K562 (cell line): Measurements from ENCODE around the gene ARHGAP12. TPM values are rescaled to one million over a fixed set of nuclear protein-coding genes. Genes with fewer than 3 reads are reported as not detected.
A peak's percentile ranks its signal among the peaks of the same experiment; 100 is the strongest.

ENCODE experiments used
- ASH1L ChIP-seq: fragments of 450-650 bp; IDR thresholded peaks from 2 replicates; pipeline ENCODE4 v1.6.1; 2018; ENCODE audit warnings: borderline replicate concordance, mild to moderate bottlenecking, low read depth; ENCODE audit not compliant: partially characterized antibody
- CBX1 ChIP-seq: sonication (generic); IDR thresholded peaks from 2 replicates; pipeline ENCODE4 v1.6.1; 2016; ENCODE audit warnings: antibody characterized with exemption, low read depth, mild to moderate bottlenecking
- CHD2 ChIP-seq: IDR thresholded peaks from 2 replicates; pipeline ENCODE4 v1.6.1; 2011; ENCODE audit warnings: low read depth, low read length
- HOXB6 ChIP-seq: fragments of 250-450 bp; sonication (Bioruptor Pico); IDR thresholded peaks from 2 replicates; pipeline ENCODE4 v1.5.1; 2022; ENCODE audit warnings: mild to moderate bottlenecking, borderline replicate concordance
- NR2C2 ChIP-seq, 2 experiments: fragments of 200-800 bp in 1 of 2; sonication (Bioruptor generic) in 1 of 2; sonication (generic) in 1 of 2; formaldehyde crosslinking in 1 of 2; IDR thresholded peaks; 2 replicates each; pipeline versions ENCODE4 v1.6.1 to v1.8.0; 2016 to 2022; ENCODE audit warnings: mild to moderate bottlenecking in 1 of 2, missing compliant biosample characterization in 1 of 2, missing genetic modification characterization in 1 of 2, missing genetic modification reagents in 1 of 2
- PHB2 ChIP-seq: fragments of 450-650 bp; IDR thresholded peaks from 2 replicates; pipeline ENCODE4 v1.6.1; 2017; ENCODE audit warnings: low read depth
- SETDB1 ChIP-seq: IDR thresholded peaks from one replicate; pipeline ENCODE4 v1.6.1; 2012; ENCODE audit warnings: low read length, control low read depth, inconsistent platforms
- YY1 ChIP-seq, 3 experiments: IDR thresholded peaks; 2 replicates each; pipeline ENCODE4 v1.6.1; 2011; ENCODE audit warnings: low read length in 2 of 3, mild to moderate bottlenecking in 2 of 3, moderate library complexity in 2 of 3, borderline replicate concordance in 1 of 3, control low read depth in 1 of 3, low read depth in 1 of 3; ENCODE audit not compliant: insufficient read depth in 3 of 3, insufficient replicate concordance in 2 of 3, control insufficient read depth in 1 of 3, insufficient read length in 1 of 3; ENCODE audit errors: extremely low read depth in 1 of 3
- ZFP1 ChIP-seq: fragments of 450-650 bp; formaldehyde crosslinking; IDR thresholded peaks from 2 replicates; pipeline ENCODE4 v1.4.0; 2020; ENCODE audit warnings: mild to moderate bottlenecking, mixed read lengths
- ZNF224 ChIP-seq: sonication (generic); formaldehyde crosslinking; IDR thresholded peaks from 2 replicates; pipeline ENCODE4 v1.8.0; 2022; ENCODE audit warnings: mild to moderate bottlenecking, missing genetic modification reagents
- ZNF253 ChIP-seq: fragments of 250-450 bp; sonication (Bioruptor Pico); conservative IDR thresholded peaks from 2 replicates; pipeline ENCODE4 v1.6.1; 2021; ENCODE audit warnings: mild to moderate bottlenecking
- ZNF354B ChIP-seq: fragments of 250-450 bp; sonication (Bioruptor Pico); IDR thresholded peaks from 2 replicates; pipeline ENCODE4 v1.4.0; 2020
- ZNF511 ChIP-seq: sonication (generic); formaldehyde crosslinking; IDR thresholded peaks from 2 replicates; pipeline ENCODE4 v1.8.0; 2022; ENCODE audit warnings: mild to moderate bottlenecking, missing genetic modification reagents
- ZNF592 ChIP-seq: fragments of 450-650 bp; IDR thresholded peaks from 2 replicates; pipeline ENCODE4 v1.6.1; 2017; ENCODE audit warnings: antibody characterized with exemption, mild to moderate bottlenecking
- polyA plus RNA-seq, 8 experiments: library from polyadenylated mRNA; depleted of rRNA in 4 of 8; stranded (reverse) in 5 of 8; unstranded in 3 of 8; fragments of >200 nt; fragmentation: Nextera tagmentation in 2 of 8; fragmentation: Illumina TruSeq in 1 of 8; extraction: Ambion mirVana in 2 of 8; extraction: Trizol in 1 of 8; gene quantifications; 2 replicates each; pipeline versions ENCODE4 v1.2.1 to v1.2.3, GENCODE V29; 2011 to 2014; ENCODE audit warnings: inconsistent platforms in 1 of 8, missing spikeins in 1 of 8
- total RNA-seq, 7 experiments: library from RNA; depleted of rRNA in 6 of 7; stranded (reverse); fragments of >200 nt in 6 of 7; fragmentation: Illumina TruSeq in 2 of 7; extraction: Trizol in 2 of 7; gene quantifications; 2 replicates each; pipeline versions ENCODE4 v1.2.1 to v1.2.3, GENCODE V29; 2011 to 2021; ENCODE audit warnings: low replicate concordance in 1 of 7

ARHGAP12 gene
- total and polyA plus RNA-seq, 9 of the 15 experiments (the other 6 are each of a cell fraction or from before 2014, with no cell fraction given): 4.4 to 18.7 (median 10.1) TPM

- TF ChIP-seq NR2C2 (CRISPR knock-in tag; IDR thresholded peaks at IDR 0.05) (no peak; the same call in 1 of the 2 replicates), NR2C2 (tag; IDR thresholded peaks at IDR 0.05) (peak; percentile 41; the same call in 1 of the 2 replicates), ZNF354B (CRISPR knock-in tag) (no peak), ZFP1 (no peak), ZNF592 (peak; percentile 82), ZNF224 (CRISPR knock-in tag) (no peak), SETDB1 (no peak), ASH1L (no peak), YY1 (IDR thresholded peaks at IDR 0.05; ENCODE audit: borderline replicate concordance in 1 of 3, control insufficient read depth in 1 of 3, extremely low read depth in 1 of 3, insufficient read depth in 3 of 3, insufficient read length in 1 of 3, insufficient replicate concordance in 2 of 3, low read depth in 1 of 3, low read length in 2 of 3) (no peak), ZNF511 (peak; percentile 62; the same call in 1 of the 2 replicates), ZNF253 (CRISPR knock-in tag) (no peak), HOXB6 (CRISPR knock-in tag) (no peak), PHB2 (peak; percentile 97), CBX1 (no peak; the same call in 1 of the 2 replicates), CHD2 (no peak)
Observed at GRCh38 chr10:31972519-31973041, 43.9 kb upstream of the ARHGAP12 start (continued).
